AG10803 (cell line): ENCODE measurements around the gene SENP5.

Source experiments
- DNase-seq: peaks from one replicate; pipeline ENCODE4 v3.0.0; 2010; ENCODE audit warnings: low read depth
- H3K4me3 ChIP-seq: 2 replicates; pipeline ENCODE4 v1.5.1; 2011; ENCODE audit warnings: mild to moderate bottlenecking, low read length, control low read depth
- TF ChIP-seq, protein P1 (sequence below): conservative IDR thresholded peaks from 2 replicates; pipeline ENCODE4 v1.5.1; 2011; ENCODE audit warnings: mild to moderate bottlenecking, low read length, control low read depth, inconsistent platforms

The SENP5 gene

DNA sequence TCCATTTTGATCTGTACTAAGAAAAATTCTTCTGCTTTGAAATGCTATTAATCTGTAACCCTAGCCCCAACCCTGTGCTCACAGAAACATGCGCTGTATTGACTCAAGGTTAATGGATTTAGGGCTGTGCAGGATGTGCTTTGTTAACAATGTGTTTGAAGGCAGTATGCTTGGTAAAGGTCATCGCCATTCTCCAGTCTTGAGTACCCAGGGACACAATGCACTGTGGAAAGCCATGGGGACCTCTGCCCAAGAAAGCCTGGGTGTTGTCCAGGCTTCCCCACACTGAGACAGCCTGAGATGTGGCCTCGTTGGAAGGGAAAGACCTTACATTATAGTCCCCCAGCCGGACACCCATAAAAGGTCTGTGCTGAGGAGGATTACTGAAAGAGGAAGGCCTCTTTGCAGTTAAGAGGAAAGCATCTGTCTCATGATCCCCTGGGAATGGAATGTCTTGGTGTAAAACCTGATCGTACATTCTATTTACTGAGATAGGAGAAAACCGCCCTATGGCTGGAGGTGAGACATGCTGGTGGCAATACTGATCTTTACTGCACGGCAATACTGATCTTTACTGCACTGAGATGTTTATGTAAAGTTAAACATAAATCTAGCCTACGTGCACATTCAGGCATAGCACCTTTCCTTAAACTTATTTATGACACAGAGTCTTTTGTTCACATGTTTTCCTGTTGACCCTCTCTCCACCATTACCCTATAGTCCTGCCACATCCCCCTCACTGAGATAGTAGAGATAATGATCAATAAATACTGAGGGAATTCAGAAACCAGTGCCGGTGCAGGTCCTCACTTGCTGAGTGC, 94.6 kb downstream of the SENP5 start:
- H3K4me3 ChIP-seq, result no peak overlapping the region
- no peak for DNase-seq
- TF ChIP-seq, protein P1, sequence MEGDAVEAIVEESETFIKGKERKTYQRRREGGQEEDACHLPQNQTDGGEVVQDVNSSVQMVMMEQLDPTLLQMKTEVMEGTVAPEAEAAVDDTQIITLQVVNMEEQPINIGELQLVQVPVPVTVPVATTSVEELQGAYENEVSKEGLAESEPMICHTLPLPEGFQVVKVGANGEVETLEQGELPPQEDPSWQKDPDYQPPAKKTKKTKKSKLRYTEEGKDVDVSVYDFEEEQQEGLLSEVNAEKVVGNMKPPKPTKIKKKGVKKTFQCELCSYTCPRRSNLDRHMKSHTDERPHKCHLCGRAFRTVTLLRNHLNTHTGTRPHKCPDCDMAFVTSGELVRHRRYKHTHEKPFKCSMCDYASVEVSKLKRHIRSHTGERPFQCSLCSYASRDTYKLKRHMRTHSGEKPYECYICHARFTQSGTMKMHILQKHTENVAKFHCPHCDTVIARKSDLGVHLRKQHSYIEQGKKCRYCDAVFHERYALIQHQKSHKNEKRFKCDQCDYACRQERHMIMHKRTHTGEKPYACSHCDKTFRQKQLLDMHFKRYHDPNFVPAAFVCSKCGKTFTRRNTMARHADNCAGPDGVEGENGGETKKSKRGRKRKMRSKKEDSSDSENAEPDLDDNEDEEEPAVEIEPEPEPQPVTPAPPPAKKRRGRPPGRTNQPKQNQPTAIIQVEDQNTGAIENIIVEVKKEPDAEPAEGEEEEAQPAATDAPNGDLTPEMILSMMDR, result no peak

DNA sequence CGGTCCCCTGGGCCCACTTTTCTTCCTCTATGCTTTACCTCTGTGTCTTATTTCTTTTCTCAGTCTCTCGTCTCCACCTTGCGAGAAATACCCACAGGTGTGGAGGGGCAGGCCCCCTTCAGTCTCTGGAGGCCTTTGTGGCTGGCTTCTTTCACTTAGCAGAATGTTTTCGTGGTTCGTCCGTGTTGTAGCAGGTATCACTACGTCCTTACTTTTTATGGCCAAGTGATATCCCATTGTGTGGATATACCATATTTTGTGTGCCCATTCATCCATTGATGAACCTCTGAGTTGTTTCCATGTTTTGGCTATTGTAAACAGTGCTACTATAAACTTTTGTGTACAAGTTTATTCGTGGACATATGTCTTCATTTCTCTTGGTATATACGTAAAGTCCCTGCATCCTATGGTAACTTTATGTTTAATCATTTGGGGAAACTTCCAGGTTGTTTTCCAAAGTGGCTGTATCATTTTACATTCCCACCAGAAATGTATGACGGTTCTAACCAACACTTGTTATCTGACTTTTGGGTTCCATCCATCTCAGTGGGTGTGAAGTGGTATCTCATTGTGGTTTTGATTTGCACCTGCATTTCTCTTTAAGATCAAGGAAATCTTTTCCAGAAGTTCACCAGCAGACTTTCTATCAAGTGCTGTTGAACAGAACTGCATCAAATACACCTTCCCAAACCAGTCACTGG, 95.4 kb downstream of the SENP5 start:
- DNase-seq, result no peak
- TF ChIP-seq, protein P1, result no peak
- no peak overlapping the region for H3K4me3 ChIP-seq

DNA sequence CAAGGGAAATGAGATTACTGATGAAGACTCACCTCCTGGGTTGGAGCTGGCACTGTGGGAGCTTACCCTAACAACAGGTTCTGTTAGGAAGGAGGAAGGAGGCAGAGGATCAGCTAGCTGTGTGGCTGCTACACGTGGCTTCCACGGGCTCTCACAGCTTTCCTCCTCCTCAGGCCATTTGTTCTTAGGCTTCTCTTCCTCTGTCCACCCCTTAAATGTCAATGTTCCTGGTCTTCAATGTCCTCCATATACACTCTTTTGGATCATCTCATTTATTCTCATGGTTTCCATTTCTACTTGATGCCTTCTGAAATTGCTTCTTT, 95.9 kb downstream of the SENP5 start:
- H3K4me3 ChIP-seq, result no peak overlapping the region
- TF ChIP-seq, protein P1, result no peak
- DNase-seq, result no peak

DNA sequence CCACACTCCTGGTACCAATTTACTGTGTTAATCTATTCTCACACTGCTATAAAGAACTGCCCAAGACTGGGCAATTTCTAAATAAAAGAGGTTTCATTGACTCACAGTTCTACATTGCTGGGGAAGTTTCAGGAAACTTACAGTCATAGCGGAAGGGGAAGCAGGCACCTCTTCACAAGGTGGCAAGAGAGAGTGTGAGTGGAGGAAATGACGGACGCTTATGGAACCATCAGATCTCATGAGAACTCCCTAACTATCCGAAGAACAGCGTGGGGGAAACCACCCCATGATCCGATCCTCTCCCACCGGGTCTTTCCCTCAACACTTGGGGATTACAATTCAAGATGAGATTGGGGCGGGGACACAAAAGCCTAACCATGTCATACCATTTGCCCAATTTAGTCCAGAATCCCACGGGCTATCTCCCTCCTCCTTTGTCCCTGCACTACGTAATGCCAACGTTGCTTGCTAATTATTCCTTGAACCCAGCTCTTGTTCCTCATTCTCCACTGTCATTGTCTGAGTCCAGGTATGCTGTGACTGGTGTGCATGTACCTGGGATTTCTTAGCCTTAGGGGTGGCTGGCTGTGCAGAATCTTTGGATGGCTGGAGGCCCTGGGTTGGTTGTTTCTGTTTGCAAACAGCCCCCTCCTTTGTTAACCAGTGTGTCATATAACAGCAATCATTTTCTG, 97.5 kb downstream of the SENP5 start:
- no peak overlapping the region for H3K4me3 ChIP-seq
- no peak for DNase-seq
- TF ChIP-seq, protein P1, result no peak

DNA sequence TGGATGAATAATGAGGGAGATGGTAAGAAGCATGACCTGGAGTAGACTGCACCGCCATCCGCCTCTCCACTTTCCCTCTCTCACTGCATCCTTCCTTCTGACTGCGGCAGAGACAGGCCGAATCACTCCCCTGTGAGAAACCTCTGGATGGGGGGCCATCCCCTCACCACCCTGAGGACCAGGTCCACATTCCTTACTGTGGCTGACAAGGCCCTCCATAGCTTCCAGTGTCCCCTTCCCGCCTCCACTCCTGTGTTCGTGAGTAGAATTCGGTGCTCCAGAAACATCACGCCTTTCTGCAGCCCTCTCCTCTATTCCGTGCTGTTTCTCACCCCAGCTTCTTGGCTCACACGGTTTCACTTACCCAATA, 98.1 kb downstream of the SENP5 start:
- DNase-seq, result no peak
- no peak overlapping the region for H3K4me3 ChIP-seq
- TF ChIP-seq, protein P1, result no peak

DNA sequence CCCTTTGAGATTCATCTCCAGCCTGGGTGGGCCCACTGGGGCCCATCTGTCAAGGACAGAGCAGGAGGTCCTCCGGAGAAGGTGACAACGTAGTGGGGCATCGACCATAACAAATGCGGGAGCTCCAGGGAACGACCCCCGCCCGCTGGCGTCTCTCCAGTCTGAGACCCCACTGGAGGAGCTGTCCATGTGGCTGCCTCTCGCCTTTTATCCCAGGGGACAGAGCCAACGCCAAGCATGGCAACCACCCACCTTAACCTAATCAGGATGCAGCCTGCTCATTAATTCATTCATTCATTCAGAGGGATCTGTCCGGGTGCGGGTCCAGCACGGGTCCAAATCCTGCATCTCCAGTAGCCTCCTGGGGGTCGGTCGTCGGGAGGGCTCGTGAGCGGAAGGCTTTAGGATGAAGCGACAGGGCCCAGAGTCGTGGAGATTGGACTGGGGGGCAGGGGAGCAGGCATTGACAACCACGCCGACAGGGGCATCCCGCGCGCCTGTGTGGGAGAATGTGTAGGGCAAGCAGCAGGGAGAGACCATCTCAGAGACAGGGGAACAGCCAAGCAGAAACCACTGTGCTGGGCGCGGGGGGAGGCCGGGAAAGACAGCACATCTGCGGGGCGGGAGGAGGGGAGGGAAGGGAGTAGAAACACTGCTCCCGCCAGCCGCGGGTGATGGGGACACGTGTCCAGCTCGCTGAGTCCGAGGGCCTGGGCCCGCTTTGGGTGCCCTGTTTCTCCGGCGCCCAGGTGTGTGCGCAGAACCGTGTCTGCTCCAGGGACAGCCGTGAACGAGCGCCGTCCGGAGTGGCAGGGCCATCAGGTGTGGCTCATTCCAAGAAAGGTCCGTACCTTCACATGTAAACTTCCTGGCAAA, 99.0 kb downstream of the SENP5 start:
- no peak for DNase-seq
- TF ChIP-seq, protein P1, result no peak

More for the DNA sequence above, 99.0 kb downstream of the SENP5 start:
- H3K4me3 ChIP-seq, result no peak overlapping the region
